GM12872 (cell line): ENCODE measurements around the gene C16orf54.

Experiments used
- TF ChIP-seq, protein P1 (sequence below): IDR thresholded peaks from 3 replicates; pipeline ENCODE4 v1.5.1; 2011; ENCODE audit warnings: low read depth, mild to moderate bottlenecking, low read length, moderate library complexity; ENCODE audit not compliant: insufficient read depth

Gene C16orf54

DNA sequence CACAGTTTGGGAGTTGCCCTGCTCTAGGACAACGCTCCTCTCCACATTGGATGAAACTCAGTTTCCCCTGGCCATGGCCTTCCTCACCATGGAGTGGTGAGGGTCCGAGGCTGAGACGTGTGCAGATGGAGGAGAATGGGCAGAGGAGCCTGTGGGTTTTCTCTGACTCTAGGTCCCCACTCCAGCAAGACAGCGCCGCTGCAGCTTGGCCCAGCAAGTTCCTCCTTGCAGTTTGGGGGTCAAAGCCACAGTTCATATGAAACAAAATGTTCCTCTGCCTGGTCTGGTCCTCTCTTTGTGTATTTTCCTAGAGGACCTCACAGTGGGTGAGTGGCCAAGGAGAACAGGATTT, 2.3 kb downstream of the C16orf54 start:
- TF ChIP-seq, protein P1, sequence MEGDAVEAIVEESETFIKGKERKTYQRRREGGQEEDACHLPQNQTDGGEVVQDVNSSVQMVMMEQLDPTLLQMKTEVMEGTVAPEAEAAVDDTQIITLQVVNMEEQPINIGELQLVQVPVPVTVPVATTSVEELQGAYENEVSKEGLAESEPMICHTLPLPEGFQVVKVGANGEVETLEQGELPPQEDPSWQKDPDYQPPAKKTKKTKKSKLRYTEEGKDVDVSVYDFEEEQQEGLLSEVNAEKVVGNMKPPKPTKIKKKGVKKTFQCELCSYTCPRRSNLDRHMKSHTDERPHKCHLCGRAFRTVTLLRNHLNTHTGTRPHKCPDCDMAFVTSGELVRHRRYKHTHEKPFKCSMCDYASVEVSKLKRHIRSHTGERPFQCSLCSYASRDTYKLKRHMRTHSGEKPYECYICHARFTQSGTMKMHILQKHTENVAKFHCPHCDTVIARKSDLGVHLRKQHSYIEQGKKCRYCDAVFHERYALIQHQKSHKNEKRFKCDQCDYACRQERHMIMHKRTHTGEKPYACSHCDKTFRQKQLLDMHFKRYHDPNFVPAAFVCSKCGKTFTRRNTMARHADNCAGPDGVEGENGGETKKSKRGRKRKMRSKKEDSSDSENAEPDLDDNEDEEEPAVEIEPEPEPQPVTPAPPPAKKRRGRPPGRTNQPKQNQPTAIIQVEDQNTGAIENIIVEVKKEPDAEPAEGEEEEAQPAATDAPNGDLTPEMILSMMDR = no peak

DNA sequence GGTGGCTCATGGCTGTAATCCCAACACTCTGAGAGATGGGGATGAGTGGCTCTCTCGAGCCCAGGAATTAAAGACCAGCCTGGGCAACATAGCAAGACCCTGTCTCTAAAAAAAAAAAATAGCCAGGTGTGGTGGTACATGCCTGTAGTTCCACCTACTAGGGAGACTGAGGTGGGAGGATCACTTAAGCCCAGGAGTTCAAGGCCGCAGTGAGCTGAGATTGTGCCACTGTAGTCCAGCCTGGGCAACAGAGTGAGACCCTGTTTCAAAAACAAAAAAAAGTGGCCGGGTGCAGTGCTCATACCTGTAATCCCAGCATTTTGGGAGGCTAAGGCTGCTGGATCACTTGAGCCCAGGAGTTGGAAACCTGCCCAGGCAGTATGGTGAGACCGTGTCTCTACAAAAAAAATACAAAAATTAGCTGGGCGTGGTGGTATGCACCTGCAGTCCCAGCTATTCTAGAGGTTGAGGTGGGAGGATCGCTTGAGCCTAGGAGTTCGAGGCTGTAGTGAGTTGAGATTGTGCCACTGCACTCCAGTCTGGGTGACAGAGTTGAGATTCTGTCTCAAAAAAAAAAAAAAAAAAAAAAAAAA, 3.0 kb downstream of the C16orf54 start:
- TF ChIP-seq, protein P1 = no peak

DNA sequence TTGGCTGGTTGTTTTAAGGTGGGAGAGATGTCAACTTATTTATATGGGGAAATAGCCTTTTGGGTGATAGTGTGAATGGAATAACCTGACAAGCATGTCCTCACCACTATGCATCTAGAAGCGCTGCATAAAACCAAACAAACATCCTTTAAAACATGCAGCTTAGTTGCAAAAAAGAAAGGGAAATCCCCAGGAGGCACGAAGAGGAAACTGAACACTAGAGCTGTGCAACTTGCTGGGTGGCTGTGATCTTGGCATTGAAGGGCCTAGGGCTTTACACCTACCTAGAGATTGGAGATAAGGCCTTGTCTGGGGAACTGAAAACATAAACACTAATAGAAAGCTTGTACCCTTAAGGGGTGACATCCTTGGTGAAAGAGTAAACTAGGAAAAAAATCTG, 7.3 kb downstream of the C16orf54 start:
- TF ChIP-seq, protein P1 = no peak

DNA sequence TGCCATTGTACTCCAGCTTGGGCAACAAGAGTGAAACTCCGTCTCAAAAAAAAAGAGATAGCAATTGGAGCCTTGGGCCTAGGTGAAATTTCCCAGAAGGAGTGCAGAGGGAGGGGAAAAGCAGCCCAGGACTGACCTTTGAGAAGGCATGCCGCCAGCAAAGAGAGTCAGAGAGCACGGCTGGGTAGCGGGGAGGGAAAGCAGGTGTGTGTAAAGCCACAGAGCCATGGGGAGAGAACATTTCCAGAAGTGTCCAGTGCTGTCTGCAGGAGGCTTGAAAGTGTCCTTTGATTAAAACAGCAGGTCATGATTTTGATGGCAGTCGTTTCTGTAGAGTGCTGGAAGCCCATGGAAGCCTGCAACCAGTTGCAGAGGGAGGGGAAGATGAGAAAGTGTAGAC, 8.1 kb downstream of the C16orf54 start:
- TF ChIP-seq, protein P1 = no peak

DNA sequence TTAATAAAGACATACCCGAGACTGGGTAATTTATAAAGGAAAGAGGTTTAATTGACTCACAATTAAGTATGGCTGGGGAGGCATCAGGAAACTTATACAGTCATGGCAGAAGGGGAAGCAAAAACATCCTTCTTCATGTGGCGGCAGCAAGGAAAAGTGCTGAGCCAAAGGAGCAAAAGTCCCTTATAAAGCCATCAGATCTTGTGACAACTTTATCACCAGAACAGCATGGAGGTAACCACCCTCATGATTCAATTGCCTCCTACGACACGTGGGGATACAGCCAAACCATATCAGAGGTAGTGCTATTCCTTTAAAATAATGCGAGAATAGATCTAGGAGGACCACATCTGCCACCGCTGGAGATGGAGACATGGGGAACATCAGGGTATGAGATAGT, 9.0 kb downstream of the C16orf54 start:
- TF ChIP-seq, protein P1 = no peak

DNA sequence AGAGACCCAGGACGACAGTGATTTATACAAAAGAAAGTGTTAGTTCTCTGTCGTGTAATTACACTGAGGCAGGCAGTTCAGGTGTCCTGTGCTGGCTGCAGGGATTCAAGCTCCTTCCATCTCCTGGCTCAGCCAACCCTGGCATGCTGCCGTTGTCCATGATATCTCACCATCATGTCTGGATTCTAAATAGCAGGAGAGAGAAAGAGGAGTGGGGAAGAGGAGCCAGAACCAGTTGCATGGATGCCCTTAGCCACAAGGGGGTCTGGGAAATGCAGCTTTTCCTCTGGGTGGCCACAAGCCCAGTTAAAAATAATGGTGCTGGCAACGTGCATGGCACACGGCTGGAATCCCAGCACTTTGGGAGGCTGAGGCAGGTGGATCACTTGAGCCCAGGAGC, 9.7 kb downstream of the C16orf54 start:
- TF ChIP-seq, protein P1 = no peak

DNA sequence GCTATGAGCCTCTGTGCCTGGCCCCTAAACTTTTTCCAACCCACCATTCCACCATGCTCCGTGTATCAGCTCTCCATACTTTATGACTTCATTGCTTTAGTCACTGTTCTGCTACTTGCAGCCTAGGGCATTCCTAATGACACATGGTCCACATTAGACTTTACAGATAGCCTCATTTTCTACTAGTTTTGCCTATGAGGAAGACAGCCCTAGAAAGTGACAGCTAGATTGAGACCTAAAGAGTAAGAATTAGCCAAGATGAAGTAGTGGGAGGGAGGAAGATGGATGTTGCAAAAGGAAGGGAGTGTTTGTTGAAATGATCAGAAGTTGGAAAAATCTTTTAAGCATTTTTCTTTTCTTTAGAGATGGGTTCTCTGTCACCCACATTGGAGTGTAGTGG, 11.0 kb downstream of the C16orf54 start:
- TF ChIP-seq, protein P1 = no peak

DNA sequence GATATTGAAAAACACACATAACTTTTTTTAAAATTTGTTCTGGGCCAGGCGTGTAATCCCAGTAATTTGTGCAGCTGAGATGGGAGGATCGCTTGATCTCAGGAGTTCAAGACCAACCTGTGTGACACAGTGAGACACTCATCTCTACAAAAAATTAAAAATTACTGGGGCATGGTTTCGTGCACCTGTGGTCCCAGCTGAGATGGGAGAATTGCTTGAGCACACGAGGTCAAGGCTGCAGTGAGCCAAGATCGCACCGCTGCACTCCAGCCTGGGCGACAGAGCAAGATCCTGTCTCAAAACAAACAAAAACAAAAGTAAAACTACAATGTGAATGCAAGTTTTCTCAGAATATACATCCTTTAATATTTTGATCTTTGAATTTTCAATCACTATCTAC, 15.1 kb downstream of the C16orf54 start:
- TF ChIP-seq, protein P1 = no peak
